GM12891 (cell line): ENCODE data around the gene FBN2.

Experiments
- POLR2A ChIP-seq: IDR thresholded peaks from 2 replicates; pipeline ENCODE4 v1.6.1; 2011; ENCODE audit warnings: low read depth, low read length, control low read depth
- POLR2AphosphoS5 ChIP-seq: IDR thresholded peaks from 2 replicates; pipeline ENCODE4 v1.6.1; 2011; ENCODE audit warnings: low read depth, low read length, control low read depth
- SPI1 ChIP-seq: IDR thresholded peaks from 2 replicates; pipeline ENCODE4 v1.6.1; 2011; ENCODE audit warnings: low read depth, low read length, control low read depth
- TAF1 ChIP-seq: IDR thresholded peaks from 2 replicates; pipeline ENCODE4 v1.6.1; 2011; ENCODE audit warnings: low read depth, low read length, control low read depth

- TF ChIP-seq TAF1 (no peak), SPI1 (no peak), POLR2A (no peak), POLR2AphosphoS5 (no peak)
Measured at GRCh38 chr5:128413356-128413755, 124.7 kb downstream of the FBN2 start.
